Stomach (tissue), 4 donors: ENCODE data around the gene KIF6.

Experiments
- EP300 ChIP-seq: sonication (generic); formaldehyde crosslinking; IDR thresholded peaks from one replicate; pipeline ENCODE4 v1.6.1; 2017; ENCODE audit warnings: antibody characterized with exemption
- POLR2A ChIP-seq, 4 donors: fragments of 450-650 bp; IDR thresholded peaks; one replicate each; pipeline ENCODE4 v1.6.1; 2016; ENCODE audit warnings: antibody characterized with exemption in 4 of 4, control low read depth in 2 of 4, mild to moderate bottlenecking in 1 of 4, moderate library complexity in 1 of 4
- POLR2AphosphoS5 ChIP-seq, 3 donors: sonication (generic); formaldehyde crosslinking; IDR thresholded peaks; one replicate each; pipeline ENCODE4 v1.6.1; 2016; ENCODE audit warnings: antibody characterized with exemption in 3 of 3
- TF ChIP-seq, protein P1 (sequence below), 7 experiments: fragments of 450-650 bp in 4 of 7; fragments of 200-600 bp in 3 of 7; sonication (generic) in 3 of 7; IDR thresholded peaks; one replicate each; pipeline ENCODE4 v1.5.1; 2016 to 2019; ENCODE audit warnings: antibody characterized with exemption in 7 of 7, control low read depth in 2 of 7, mild to moderate bottlenecking in 1 of 7

GRCh38 chr6:39649996-39650395 lies 75.2 kb downstream of the KIF6 start:
- TF ChIP-seq, protein P1, sequence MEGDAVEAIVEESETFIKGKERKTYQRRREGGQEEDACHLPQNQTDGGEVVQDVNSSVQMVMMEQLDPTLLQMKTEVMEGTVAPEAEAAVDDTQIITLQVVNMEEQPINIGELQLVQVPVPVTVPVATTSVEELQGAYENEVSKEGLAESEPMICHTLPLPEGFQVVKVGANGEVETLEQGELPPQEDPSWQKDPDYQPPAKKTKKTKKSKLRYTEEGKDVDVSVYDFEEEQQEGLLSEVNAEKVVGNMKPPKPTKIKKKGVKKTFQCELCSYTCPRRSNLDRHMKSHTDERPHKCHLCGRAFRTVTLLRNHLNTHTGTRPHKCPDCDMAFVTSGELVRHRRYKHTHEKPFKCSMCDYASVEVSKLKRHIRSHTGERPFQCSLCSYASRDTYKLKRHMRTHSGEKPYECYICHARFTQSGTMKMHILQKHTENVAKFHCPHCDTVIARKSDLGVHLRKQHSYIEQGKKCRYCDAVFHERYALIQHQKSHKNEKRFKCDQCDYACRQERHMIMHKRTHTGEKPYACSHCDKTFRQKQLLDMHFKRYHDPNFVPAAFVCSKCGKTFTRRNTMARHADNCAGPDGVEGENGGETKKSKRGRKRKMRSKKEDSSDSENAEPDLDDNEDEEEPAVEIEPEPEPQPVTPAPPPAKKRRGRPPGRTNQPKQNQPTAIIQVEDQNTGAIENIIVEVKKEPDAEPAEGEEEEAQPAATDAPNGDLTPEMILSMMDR (IDR thresholded peaks at IDR 0.05), result no peak
- TF ChIP-seq POLR2A (IDR thresholded peaks at IDR 0.05) (no peak), EP300 (no peak), POLR2AphosphoS5 (IDR thresholded peaks at IDR 0.05) (no peak)
